OCI-LY7 (cell line): ENCODE measurements around the gene NR2F2. TPM values are rescaled to one million over a fixed set of nuclear protein-coding genes. Genes with fewer than 3 reads are reported as not detected.

Source experiments
- BruUV-seq: library from RNA; stranded (reverse); fragments of 400-500 nt; replicated peaks from 2 replicates; lab custom pipeline; 2021; lab: Mats Ljungman, UMichigan
- CTCF ChIA-PET: fragments of 300-600 bp; sonication (Branson Sonifier 250); formaldehyde crosslinking; loops from one replicate; lab custom pipeline; 2022; ENCODE audit warnings: antibody characterized with exemption; ENCODE audit not compliant: unreplicated experiment; lab: Charles Lee
- POLR2A ChIA-PET: fragments of 300-600 bp; sonication (Branson Sonifier 250); formaldehyde crosslinking; loops from one replicate; lab custom pipeline; 2022; ENCODE audit warnings: antibody characterized with exemption; lab: Charles Lee
- DNase-seq: peaks from one replicate; pipeline ENCODE4 v3.0.0-alpha.2; 2015; ENCODE audit warnings: low spot score
- H2AFZ ChIP-seq: fragments of 200-600 bp; sonication (generic), shearing (Covaris generic); 2 replicates; pipeline ENCODE4 v1.6.1; 2014; ENCODE audit warnings: mild to moderate bottlenecking, antibody characterized with exemption, low read length, moderate library complexity
- H3K27ac ChIP-seq: fragments of 200-600 bp; sonication (generic); 2 replicates; pipeline ENCODE4 v1.5.1; 2014; ENCODE audit warnings: mixed run types, low read depth, mild to moderate bottlenecking, moderate library complexity, low read length, inconsistent platforms; ENCODE audit not compliant: poor library complexity, severe bottlenecking
- H3K36me3 ChIP-seq: fragments of 200-600 bp; sonication (generic); 2 replicates; pipeline ENCODE4 v1.6.1; 2014; ENCODE audit warnings: mild to moderate bottlenecking, antibody characterized with exemption, low read length, moderate library complexity, mixed read lengths; ENCODE audit not compliant: insufficient read depth
- H3K4me1 ChIP-seq: fragments of 200-600 bp; sonication (generic); 2 replicates; pipeline ENCODE4 v1.5.1; 2014; ENCODE audit warnings: mild to moderate bottlenecking, low read length; ENCODE audit not compliant: insufficient read depth, poor library complexity, severe bottlenecking
- H3K4me2 ChIP-seq: fragments of 200-600 bp; sonication (generic); 2 replicates; pipeline ENCODE4 v1.6.1; 2014; ENCODE audit warnings: mild to moderate bottlenecking, low read length
- H3K4me3 ChIP-seq: fragments of 200-600 bp; sonication (generic); 2 replicates; pipeline ENCODE4 v1.5.1; 2014; ENCODE audit warnings: mild to moderate bottlenecking, low read depth, low read length; ENCODE audit not compliant: poor library complexity, severe bottlenecking
- H3K79me2 ChIP-seq: fragments of 200-600 bp; sonication (generic); 2 replicates; pipeline ENCODE4 v1.6.1; 2016; ENCODE audit warnings: low read depth, mild to moderate bottlenecking, low read length, moderate library complexity, mixed read lengths; ENCODE audit not compliant: insufficient read depth
- H3K9me2 ChIP-seq: fragments of 200-600 bp; sonication (generic); 2 replicates; pipeline ENCODE4 v1.6.1; 2016; ENCODE audit warnings: mild to moderate bottlenecking, low read length, mixed read lengths; ENCODE audit not compliant: insufficient read depth
- H3K9me3 ChIP-seq: fragments of 200-600 bp; sonication (generic); 2 replicates; pipeline ENCODE4 v1.6.1; 2014; ENCODE audit warnings: mild to moderate bottlenecking, mixed run types, low read length, mixed read lengths
- H4K20me1 ChIP-seq: fragments of 200-600 bp; sonication (generic); 2 replicates; pipeline ENCODE4 v1.6.1; 2014; ENCODE audit warnings: mild to moderate bottlenecking, antibody characterized with exemption, low read length, moderate library complexity, mixed read lengths; ENCODE audit not compliant: insufficient read depth
- EZH2phosphoT487 ChIP-seq: fragments of 200-600 bp; sonication (generic); IDR thresholded peaks from 2 replicates; pipeline ENCODE4 v1.6.1; 2018; ENCODE audit warnings: low read depth, borderline replicate concordance, mild to moderate bottlenecking, mixed run types, antibody characterized with exemption, low read length, moderate library complexity, mixed read lengths
- intact Hi-C: fragments of 100-400 bp; cut with micrococcal nuclease; formaldehyde crosslinking; loops from one replicate; pipeline ENCODE4 v1.10.0; 2022; ENCODE audit not compliant: unreplicated experiment
- total RNA-seq, 2 experiments: library from RNA; depleted of rRNA in 1 of 2; stranded (reverse); fragments of >200 nt in 1 of 2; shearing (Covaris generic) in 1 of 2; gene quantifications; 2 replicates each; pipeline ENCODE4 v1.2.3, GENCODE V29; 2014 to 2022
- TF ChIP-seq, protein P1 (sequence below): fragments of 200-600 bp; sonication (generic); conservative IDR thresholded peaks from 2 replicates; pipeline ENCODE4 v1.5.1; 2014; ENCODE audit warnings: mild to moderate bottlenecking, antibody characterized with exemption, low read length, moderate library complexity, mixed read lengths

Gene NR2F2
- total RNA-seq, 2 experiments from 2014 or later, result not detected

DNA sequence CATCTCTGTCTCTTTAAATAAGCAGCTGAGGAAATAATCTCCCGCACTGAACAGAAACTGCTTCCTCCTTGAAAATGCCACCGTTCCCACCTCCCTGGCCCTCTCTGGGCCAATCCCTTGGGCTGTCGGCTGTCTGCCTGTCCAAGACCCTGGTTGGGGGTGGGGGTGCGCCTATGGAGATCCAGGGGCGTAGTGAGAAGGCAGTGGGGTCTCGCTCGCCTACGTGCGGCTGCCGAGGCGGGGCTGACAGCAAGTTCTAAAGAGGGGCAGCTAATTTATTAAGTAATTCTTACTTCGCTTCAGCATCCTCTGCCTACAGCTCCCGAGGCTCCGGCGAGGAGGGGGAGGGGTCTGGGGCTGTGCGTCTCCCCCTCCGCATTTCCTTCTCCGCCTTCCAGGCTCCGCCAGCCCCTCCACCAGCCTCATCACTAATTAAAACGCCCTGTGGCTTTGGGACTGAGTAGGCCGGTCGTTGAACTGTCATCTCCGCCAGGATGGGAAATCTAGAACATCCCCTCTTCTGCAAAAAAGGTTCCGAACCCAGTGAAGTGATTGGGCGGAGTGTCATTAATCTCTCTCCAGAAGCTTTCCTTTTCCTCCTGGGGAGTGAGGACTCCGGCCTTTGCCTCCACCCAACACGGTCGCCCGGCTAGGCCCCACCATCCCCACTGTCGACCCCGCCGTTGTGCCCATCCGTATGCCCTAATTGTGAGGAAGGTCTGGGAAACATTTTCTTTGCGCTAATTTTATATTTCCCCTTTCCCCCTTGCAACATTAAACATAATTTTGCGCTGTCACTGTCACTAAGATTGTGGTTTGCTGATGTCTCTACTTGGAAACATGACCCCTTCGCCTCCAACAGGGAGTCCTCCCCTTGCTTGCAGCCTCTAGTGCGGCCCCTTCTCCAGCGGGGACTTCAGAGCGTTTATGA is 16.9 kb downstream of the NR2F2 start:
- POLR2A ChIA-PET, result no interaction called here
- BruUV-seq, result no TSS peak
- Histone ChIP-seq H3K4me3 (no peak overlapping the region), H3K9me2 (no peaks in the 10 kb centered on the region), H3K9me3 (no peaks in the 10 kb centered on the region), H3K36me3 (no peaks in the 10 kb centered on the region), H3K4me1 (no peaks in the 10 kb centered on the region), H3K4me2 (no peak overlapping the region), H4K20me1 (no peaks in the 10 kb centered on the region), H2AFZ (no peak overlapping the region), H3K27ac (no peak overlapping the region), H3K79me2 (no peaks in the 10 kb centered on the region)
- intact Hi-C loops, result no loop called here
- CTCF ChIA-PET, result no interaction called here
- TF ChIP-seq EZH2phosphoT487, result no peak
- TF ChIP-seq, protein P1, sequence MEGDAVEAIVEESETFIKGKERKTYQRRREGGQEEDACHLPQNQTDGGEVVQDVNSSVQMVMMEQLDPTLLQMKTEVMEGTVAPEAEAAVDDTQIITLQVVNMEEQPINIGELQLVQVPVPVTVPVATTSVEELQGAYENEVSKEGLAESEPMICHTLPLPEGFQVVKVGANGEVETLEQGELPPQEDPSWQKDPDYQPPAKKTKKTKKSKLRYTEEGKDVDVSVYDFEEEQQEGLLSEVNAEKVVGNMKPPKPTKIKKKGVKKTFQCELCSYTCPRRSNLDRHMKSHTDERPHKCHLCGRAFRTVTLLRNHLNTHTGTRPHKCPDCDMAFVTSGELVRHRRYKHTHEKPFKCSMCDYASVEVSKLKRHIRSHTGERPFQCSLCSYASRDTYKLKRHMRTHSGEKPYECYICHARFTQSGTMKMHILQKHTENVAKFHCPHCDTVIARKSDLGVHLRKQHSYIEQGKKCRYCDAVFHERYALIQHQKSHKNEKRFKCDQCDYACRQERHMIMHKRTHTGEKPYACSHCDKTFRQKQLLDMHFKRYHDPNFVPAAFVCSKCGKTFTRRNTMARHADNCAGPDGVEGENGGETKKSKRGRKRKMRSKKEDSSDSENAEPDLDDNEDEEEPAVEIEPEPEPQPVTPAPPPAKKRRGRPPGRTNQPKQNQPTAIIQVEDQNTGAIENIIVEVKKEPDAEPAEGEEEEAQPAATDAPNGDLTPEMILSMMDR, result no peak
- DNase-seq, result no peak

DNA sequence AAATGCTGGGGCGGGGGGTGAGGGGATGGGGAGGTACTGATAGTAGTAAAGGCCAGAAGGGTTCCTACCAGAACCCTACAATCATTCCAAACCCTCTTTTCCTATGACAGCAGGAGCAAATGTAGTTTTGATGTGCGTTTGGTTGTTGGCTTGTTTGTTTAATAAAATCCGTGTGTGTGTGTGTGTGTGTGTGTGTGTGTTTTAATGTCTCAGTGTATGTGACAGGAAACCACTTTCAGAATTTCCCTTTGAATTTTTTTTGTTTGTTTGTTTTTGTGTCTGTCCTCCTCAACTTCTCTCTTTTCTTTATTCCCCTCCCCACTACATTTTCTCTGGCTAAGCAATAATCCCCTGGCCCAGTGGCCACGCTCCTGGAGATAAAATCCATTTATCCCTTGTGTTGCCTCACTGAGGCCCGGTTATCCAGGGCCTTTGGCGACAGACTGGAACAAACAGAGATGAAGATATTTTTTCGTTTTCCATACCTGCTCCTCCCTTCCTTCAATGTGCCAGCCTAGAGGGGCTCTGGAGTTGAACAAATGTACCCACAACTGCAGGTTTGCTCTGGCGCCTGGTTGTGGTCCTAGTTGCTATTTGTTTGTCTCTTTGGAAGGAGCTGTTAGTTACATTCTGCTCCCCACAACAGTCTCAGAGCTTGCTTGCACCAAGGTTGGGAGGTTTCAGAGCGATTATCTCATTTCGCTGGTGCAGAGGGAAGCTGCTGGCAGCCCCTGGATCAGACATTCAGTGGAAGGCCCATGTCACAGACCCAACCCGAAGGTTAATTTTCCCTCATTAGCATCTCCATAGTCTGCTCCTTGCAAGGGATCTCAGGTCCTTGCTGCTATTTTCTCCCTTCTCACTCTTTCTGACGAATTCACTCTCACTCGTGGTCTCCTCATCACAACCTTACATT is 17.9 kb downstream of the NR2F2 start:
- ChIA-PET CTCF (no interaction called here), POLR2A (no interaction called here)
- intact Hi-C loops, result no loop called here
- Histone ChIP-seq H3K79me2 (no peaks in the 10 kb centered on the region), H3K4me2 (no peak overlapping the region), H3K9me3 (no peaks in the 10 kb centered on the region), H3K4me1 (no peaks in the 10 kb centered on the region), H2AFZ (no peak overlapping the region), H3K9me2 (no peaks in the 10 kb centered on the region), H3K36me3 (no peaks in the 10 kb centered on the region), H4K20me1 (no peaks in the 10 kb centered on the region), H3K27ac (no peak overlapping the region), H3K4me3 (no peak overlapping the region)
- BruUV-seq, result no TSS peak
- DNase-seq, result no peak
- TF ChIP-seq, protein P1, result no peak
